Panc1 (cell line): ENCODE data around the gene SLC12A7. TPM values are rescaled to one million over a fixed set of nuclear protein-coding genes. Genes with fewer than 3 reads are reported as not detected.

ENCODE experiments used
- ATAC-seq: fragments of 200-7000 bp; cut with Tn5 transposase; 2 replicates; pipeline ENCODE4 v1.9.1; 2020; ENCODE audit warnings: mild to moderate bottlenecking, moderate library complexity
- BruUV-seq: library from RNA; stranded (reverse); fragments of 400-500 nt; replicated peaks from 2 replicates; lab custom pipeline; 2021; lab: Mats Ljungman, UMichigan
- CTCF ChIA-PET: fragments of 300-600 bp; sonication (Branson Sonifier 250); formaldehyde crosslinking; loops from one replicate; lab custom pipeline; 2022; ENCODE audit warnings: antibody characterized with exemption; lab: Charles Lee
- POLR2A ChIA-PET: fragments of 300-600 bp; sonication (Branson Sonifier 250); formaldehyde crosslinking; loops from one replicate; lab custom pipeline; 2022; ENCODE audit warnings: antibody characterized with exemption; lab: Charles Lee
- DNase-seq: peaks from one replicate; pipeline ENCODE4 v3.0.0-alpha.2; 2010; ENCODE audit warnings: low read depth, low spot score
- H3K27ac ChIP-seq: 2 replicates; pipeline ENCODE4 v1.5.1; 2011; ENCODE audit warnings: mild to moderate bottlenecking, low read length, inconsistent platforms
- H3K27me3 ChIP-seq: fragments of 200-500 bp; sonication (Bioruptor generic); 2 replicates; pipeline ENCODE4 v1.6.0; 2014; ENCODE audit warnings: low read length, inconsistent platforms; ENCODE audit not compliant: control insufficient read depth, insufficient read depth
- H3K36me3 ChIP-seq: fragments of 200-500 bp; sonication (Bioruptor generic); 2 replicates; pipeline ENCODE4 v1.5.1; 2014; ENCODE audit warnings: inconsistent platforms, mild to moderate bottlenecking, low read length, moderate library complexity; ENCODE audit not compliant: control insufficient read depth, insufficient read depth
- H3K4me1 ChIP-seq: 2 replicates; pipeline ENCODE4 v1.5.1; 2011; ENCODE audit warnings: inconsistent platforms, mild to moderate bottlenecking, low read length, moderate library complexity; ENCODE audit not compliant: control insufficient read depth, insufficient read depth
- H3K4me3 ChIP-seq, 2 experiments: 2 replicates each; pipeline ENCODE4 v1.5.1; 2011 to 2012; ENCODE audit warnings: low read depth in 2 of 2, low read length in 2 of 2, mild to moderate bottlenecking in 2 of 2, inconsistent platforms in 1 of 2, moderate library complexity in 1 of 2
- H3K9me3 ChIP-seq: fragments of 200-500 bp; sonication (Bioruptor generic); 2 replicates; pipeline ENCODE4 v1.5.1; 2014; ENCODE audit warnings: low read depth, mild to moderate bottlenecking, inconsistent platforms, low read length, moderate library complexity; ENCODE audit not compliant: control insufficient read depth, insufficient read depth
- POLR2AphosphoS5 ChIP-seq: IDR thresholded peaks from 2 replicates; pipeline ENCODE4 v1.6.1; 2012; ENCODE audit warnings: mild to moderate bottlenecking, low read depth, low read length, moderate library complexity
- SIN3A ChIP-seq: IDR thresholded peaks from 2 replicates; pipeline ENCODE4 v1.6.1; 2012; ENCODE audit warnings: low read depth, mild to moderate bottlenecking, low read length, moderate library complexity, borderline replicate concordance; ENCODE audit not compliant: insufficient read depth
- TCF7L2 ChIP-seq: IDR thresholded peaks from 2 replicates; pipeline ENCODE4 v1.6.1; 2011; ENCODE audit warnings: mild to moderate bottlenecking, low read depth, low read length, inconsistent platforms
- in situ Hi-C: cut with HindIII; loops from 2 replicates; pipeline ENCODE4 v1.10.0; 2016; ENCODE audit warnings: low sequenced_read_pairs, low pct_unique_long_range_greater_than_20kb
- intact Hi-C: fragments of 100-400 bp; cut with micrococcal nuclease; formaldehyde crosslinking; loops from one replicate; pipeline ENCODE4 v1.10.0; 2022; ENCODE audit not compliant: unreplicated experiment
- total RNA-seq: library from RNA; stranded (reverse); gene quantifications from one replicate; pipeline ENCODE4 v1.2.1, GENCODE V29; 2021; ENCODE audit not compliant: unreplicated experiment
- TF ChIP-seq, protein P1 (sequence below), 2 experiments: IDR thresholded peaks; 2 replicates each; pipeline ENCODE4 v1.6.1; 2011 to 2012; ENCODE audit warnings: low read depth in 2 of 2, control low read depth in 1 of 2, low read length in 1 of 2, mild to moderate bottlenecking in 1 of 2, moderate library complexity in 1 of 2; ENCODE audit not compliant: insufficient read depth in 1 of 2
- TF ChIP-seq, protein P2 (sequence below): fragments of 450-650 bp; IDR thresholded peaks from 2 replicates; pipeline ENCODE4 v1.5.1; 2017; ENCODE audit warnings: mild to moderate bottlenecking

The SLC12A7 gene
- total RNA-seq, 1 experiment from 2014 or later = 297 TPM

DNA sequence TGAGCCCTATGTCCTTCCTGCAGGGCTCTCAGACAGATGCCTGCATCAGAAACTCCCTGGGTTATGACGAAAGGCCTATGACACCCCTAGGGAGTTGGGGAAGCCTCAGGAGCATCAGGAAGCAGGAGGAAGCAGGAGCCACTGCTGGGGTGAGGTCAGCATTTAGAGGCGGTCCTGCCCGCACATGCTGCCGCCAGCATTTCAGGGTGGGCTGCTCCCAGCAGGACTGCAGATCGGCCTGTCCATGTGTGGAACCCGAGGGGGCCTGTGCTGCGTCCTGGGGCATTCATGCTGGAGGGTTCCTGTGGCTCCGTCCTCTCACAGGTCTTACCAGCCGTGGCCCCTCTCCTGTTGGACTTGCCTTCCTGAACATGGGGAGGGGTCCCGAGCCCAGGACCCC is 96.4 kb downstream of the SLC12A7 start:
- CTCF ChIA-PET = no interaction called here
- H3K9me3 ChIP-seq = no peaks in the 10 kb centered on the region
- no peaks in the 10 kb centered on the region for H3K36me3 ChIP-seq
- ATAC-seq = no peak
- intact Hi-C loops (no loop called here), in situ Hi-C loops (no loop called here)
- H3K4me3 ChIP-seq = no peak overlapping the region
- H3K27me3 ChIP-seq = no peaks in the 10 kb centered on the region
- POLR2A ChIA-PET = no interaction called here
- no peak overlapping the region for H3K27ac ChIP-seq
- TF ChIP-seq SIN3A (no peak), TCF7L2 (no peak), POLR2AphosphoS5 (no peak)
- TF ChIP-seq, protein P1, sequence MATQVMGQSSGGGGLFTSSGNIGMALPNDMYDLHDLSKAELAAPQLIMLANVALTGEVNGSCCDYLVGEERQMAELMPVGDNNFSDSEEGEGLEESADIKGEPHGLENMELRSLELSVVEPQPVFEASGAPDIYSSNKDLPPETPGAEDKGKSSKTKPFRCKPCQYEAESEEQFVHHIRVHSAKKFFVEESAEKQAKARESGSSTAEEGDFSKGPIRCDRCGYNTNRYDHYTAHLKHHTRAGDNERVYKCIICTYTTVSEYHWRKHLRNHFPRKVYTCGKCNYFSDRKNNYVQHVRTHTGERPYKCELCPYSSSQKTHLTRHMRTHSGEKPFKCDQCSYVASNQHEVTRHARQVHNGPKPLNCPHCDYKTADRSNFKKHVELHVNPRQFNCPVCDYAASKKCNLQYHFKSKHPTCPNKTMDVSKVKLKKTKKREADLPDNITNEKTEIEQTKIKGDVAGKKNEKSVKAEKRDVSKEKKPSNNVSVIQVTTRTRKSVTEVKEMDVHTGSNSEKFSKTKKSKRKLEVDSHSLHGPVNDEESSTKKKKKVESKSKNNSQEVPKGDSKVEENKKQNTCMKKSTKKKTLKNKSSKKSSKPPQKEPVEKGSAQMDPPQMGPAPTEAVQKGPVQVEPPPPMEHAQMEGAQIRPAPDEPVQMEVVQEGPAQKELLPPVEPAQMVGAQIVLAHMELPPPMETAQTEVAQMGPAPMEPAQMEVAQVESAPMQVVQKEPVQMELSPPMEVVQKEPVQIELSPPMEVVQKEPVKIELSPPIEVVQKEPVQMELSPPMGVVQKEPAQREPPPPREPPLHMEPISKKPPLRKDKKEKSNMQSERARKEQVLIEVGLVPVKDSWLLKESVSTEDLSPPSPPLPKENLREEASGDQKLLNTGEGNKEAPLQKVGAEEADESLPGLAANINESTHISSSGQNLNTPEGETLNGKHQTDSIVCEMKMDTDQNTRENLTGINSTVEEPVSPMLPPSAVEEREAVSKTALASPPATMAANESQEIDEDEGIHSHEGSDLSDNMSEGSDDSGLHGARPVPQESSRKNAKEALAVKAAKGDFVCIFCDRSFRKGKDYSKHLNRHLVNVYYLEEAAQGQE (IDR thresholded peaks at IDR 0.05; ENCODE audit: insufficient read depth in 1 of 2, low read depth in 2 of 2, low read length in 1 of 2) = no peak
- TF ChIP-seq, protein P2, sequence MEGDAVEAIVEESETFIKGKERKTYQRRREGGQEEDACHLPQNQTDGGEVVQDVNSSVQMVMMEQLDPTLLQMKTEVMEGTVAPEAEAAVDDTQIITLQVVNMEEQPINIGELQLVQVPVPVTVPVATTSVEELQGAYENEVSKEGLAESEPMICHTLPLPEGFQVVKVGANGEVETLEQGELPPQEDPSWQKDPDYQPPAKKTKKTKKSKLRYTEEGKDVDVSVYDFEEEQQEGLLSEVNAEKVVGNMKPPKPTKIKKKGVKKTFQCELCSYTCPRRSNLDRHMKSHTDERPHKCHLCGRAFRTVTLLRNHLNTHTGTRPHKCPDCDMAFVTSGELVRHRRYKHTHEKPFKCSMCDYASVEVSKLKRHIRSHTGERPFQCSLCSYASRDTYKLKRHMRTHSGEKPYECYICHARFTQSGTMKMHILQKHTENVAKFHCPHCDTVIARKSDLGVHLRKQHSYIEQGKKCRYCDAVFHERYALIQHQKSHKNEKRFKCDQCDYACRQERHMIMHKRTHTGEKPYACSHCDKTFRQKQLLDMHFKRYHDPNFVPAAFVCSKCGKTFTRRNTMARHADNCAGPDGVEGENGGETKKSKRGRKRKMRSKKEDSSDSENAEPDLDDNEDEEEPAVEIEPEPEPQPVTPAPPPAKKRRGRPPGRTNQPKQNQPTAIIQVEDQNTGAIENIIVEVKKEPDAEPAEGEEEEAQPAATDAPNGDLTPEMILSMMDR = no peak
- no peak for DNase-seq
- H3K4me1 ChIP-seq = peaks cover 5% of the 10 kb centered on the region
- no TSS peak for BruUV-seq

DNA sequence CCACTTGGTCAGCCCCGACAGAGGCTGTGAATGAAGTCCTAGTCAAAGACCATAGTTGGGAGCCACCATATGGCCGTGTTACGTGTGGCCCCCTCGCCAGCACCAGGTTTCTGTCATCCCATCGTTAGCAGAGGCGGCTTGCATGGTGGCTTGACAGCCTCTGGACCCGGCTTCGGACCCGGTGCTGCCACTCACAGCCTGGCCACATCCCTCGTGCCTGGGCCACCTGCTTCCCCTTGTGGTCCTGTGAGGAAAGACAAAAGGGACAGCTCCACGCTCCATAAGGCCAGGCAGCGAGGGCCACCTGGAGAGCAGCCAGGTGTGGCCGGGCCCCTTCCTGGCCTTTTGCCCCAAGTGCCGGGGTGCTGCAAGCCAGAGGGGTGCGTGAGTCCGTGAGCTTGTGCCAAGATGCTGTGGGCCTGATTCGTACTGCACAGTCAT is 97.1 kb downstream of the SLC12A7 start:
- no peak for DNase-seq
- Histone ChIP-seq H3K4me3 (no peak overlapping the region), H3K27me3 (no peaks in the 10 kb centered on the region), H3K27ac (no peak overlapping the region), H3K4me1 (peaks cover 12% of the 10 kb centered on the region), H3K9me3 (no peaks in the 10 kb centered on the region), H3K36me3 (no peaks in the 10 kb centered on the region)
- ATAC-seq = no peak
- no TSS peak for BruUV-seq
- TF ChIP-seq TCF7L2 = no peak
- TF ChIP-seq, protein P1 (IDR thresholded peaks at IDR 0.05; ENCODE audit: insufficient read depth in 1 of 2, low read depth in 2 of 2, low read length in 1 of 2) = no peak
- TF ChIP-seq, protein P2 = no peak
- no peak for TF ChIP-seq SIN3A
- no peak for TF ChIP-seq POLR2AphosphoS5
- ChIA-PET POLR2A (no interaction called here), CTCF (no interaction called here)
- in situ Hi-C loops (no loop called here), intact Hi-C loops (loop anchor here (5.0 kb wide), 1 partner anchor 92 kb away; no protein-coding TSS in a partner anchor)
